ENCODE data around the gene ZNF322. TPM values are rescaled to one million over a fixed set of nuclear protein-coding genes. Genes with fewer than 3 reads are reported as not detected.

The ZNF322 gene
- total and polyA plus RNA-seq, 4 experiments from 2014 or later: 3.3 to 23.1 (median 12.8) TPM

DNA sequence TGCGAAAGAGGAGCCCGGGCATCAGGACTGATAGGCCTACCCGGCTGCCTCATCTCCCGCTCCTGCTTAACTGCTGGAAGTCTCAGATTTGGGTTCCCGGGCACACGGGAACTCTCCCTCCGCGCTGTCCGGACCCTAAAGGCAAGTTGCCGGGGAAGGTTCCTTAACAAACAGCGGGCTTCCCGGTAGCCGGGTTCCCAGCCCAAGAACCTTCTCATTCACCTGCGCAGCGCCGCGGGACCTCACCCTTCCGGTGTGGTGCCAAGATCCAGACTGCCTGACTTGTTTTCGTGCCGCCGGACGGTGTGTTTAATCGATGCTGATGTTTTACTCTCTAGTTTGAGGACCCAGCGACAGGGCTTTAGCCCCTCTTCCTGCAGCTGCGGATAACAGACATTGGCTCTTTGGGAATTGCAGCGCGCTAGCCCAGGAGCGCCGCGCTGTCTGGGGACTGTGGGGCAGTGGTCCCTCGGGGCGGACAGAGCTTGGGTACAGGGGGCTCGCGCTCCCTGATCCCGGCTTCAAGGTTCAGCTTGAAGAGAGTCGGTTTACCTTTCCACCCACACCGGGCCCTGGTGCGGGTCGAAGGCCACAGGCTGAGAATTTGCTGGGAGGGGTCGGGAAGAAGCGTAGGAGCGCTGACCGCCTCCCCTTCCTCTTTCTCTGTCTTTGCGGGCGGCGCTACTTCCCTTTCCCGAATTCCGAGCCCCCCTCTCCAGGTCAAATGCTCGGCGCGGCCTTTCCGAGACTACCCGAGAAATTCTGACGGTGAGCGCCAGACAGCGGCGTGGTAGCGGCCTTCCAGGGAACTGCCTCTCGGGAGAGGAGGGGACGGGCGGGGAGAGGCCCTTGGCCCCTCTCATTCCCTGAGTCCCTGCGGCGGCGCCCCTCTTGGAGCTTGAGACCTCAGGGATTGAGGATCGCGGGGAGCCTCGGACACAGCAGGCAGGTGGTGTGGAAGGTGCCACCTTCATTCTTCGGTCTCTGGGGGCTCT is 45.6 kb downstream of the ZNF322 start:
- Mint-ChIP-seq H3K4me3 (peak overlapping the region; percentile 77 to 90 (median 82)), H3K27me3 (peaks cover 16 to 31% of the 10 kb centered on the region in 2 donors), H3K4me1 (peaks cover 0 to 30% (median 14%) of the 10 kb centered on the region in 4 donors), H3K9me3 (peaks cover 0 to 9% (median 0%) of the 10 kb centered on the region in 8 donors), H3K36me3 (no peaks in the 10 kb centered on the region), H3K27ac (peak overlapping the region in 5 of 7 donors; percentile 29 to 86 (median 66))
- POLR2A ChIA-PET (ENCODE audit: partially characterized antibody): no interaction called here
- Histone ChIP-seq H3K9me3 (ENCODE audit: control insufficient read depth in 1 of 2, low read length in 2 of 2) (no peaks in the 10 kb centered on the region), H3K4me1 (ENCODE audit: insufficient read depth, low read length) (peaks cover 13% of the 10 kb centered on the region), H3K36me3 (ENCODE audit: insufficient read depth, low read length) (no peaks in the 10 kb centered on the region), H3K27me3 (ENCODE audit: insufficient read depth, low read length) (peaks cover 19% of the 10 kb centered on the region), H3K4me3 (ENCODE audit: low read length in 2 of 2) (peak overlapping the region in 1 of 2 donors; percentile 30), H3K27ac (ENCODE audit: low read depth, low read length) (no peak overlapping the region)
- DNase-seq: peak in 2 of 5 donors; percentile 28 to 30
- intact Hi-C loops (cut with micrococcal nuclease): no loop called here
- CTCF ChIA-PET (ENCODE audit: partially characterized antibody): interaction anchor here (1.6 to 6.6 kb wide), 2 partner anchors 18 to 466 kb away, joined by 3 to 56 read pairs; no protein-coding TSS in a partner anchor

DNA sequence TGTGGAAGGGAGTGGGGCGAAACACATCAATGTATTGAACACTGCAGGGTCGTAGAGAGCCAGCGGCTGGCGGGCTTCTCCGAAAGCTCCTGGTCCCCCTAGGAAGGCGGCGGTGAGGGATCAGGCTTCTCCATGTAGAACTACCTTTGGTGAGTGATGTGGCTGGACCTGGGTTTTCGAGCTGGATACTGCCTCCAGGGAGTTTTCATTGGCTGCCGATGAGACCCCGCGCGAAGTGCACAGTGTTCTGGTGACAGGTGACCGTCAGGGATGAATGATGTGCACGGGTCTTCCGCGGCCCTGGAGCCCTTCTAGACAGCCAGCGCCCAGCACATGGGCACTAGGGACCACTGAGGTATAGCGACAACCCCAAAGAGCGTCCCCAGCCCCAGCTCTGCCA is 46.3 kb downstream of the ZNF322 start:
- Mint-ChIP-seq H3K4me1 (peaks cover 0 to 30% (median 14%) of the 10 kb centered on the region in 4 donors), H3K36me3 (no peaks in the 10 kb centered on the region), H3K9me3 (peaks cover 0 to 9% (median 0%) of the 10 kb centered on the region in 8 donors), H3K4me3 (peak overlapping the region in 7 of 8 donors; percentile 80 to 90 (median 82)), H3K27ac (no peak overlapping the region), H3K27me3 (peaks cover 16 to 31% of the 10 kb centered on the region in 2 donors)
- POLR2A ChIA-PET (ENCODE audit: partially characterized antibody): no interaction called here
- intact Hi-C loops (cut with micrococcal nuclease): no loop called here
- Histone ChIP-seq H3K36me3 (ENCODE audit: insufficient read depth, low read length) (no peaks in the 10 kb centered on the region), H3K4me3 (ENCODE audit: low read length in 2 of 2) (no peak overlapping the region), H3K27ac (ENCODE audit: low read depth, low read length) (no peak overlapping the region), H3K4me1 (ENCODE audit: insufficient read depth, low read length) (peaks cover 14% of the 10 kb centered on the region), H3K27me3 (ENCODE audit: insufficient read depth, low read length) (peaks cover 19% of the 10 kb centered on the region), H3K9me3 (ENCODE audit: control insufficient read depth in 1 of 2, low read length in 2 of 2) (no peaks in the 10 kb centered on the region)
- no peak for DNase-seq
- CTCF ChIA-PET (ENCODE audit: partially characterized antibody): interaction anchor here (1.6 to 6.6 kb wide), 2 partner anchors 17 to 467 kb away, joined by 3 to 56 read pairs; no protein-coding TSS in a partner anchor

DNA sequence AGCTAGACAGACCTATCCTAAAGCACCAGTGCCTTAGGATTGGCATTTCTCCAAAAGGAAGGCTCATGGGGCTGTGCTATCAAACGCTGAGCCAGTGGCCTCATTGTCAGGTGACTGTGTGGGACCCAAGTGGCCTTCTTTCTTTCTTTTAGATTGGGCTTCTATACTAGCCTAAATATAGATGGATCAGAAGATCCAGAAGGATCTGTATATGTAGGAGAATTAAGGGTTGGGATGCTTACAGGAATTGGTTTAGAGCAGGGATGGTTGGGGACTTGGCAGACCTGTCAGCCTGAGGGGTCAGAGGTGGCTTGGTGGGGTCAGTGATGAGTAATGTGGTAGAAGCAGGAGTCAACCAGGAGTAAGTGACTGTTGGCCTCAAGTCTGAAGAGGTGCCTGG is 47.9 kb downstream of the ZNF322 start:
- H3K4me1 ChIP-seq (ENCODE audit: insufficient read depth, low read length): peaks cover 22% of the 10 kb centered on the region
- intact Hi-C loops (cut with micrococcal nuclease): no loop called here
- H3K9me3 ChIP-seq (ENCODE audit: control insufficient read depth in 1 of 2, low read length in 2 of 2): no peaks in the 10 kb centered on the region
- H3K9me3 Mint-ChIP-seq: peaks cover 0 to 7% (median 0%) of the 10 kb centered on the region in 8 donors
- peaks cover 4 to 40% (median 22%) of the 10 kb centered on the region in 4 donors for H3K4me1 Mint-ChIP-seq
- H3K4me3 ChIP-seq (ENCODE audit: low read length in 2 of 2): no peak overlapping the region
- CTCF ChIA-PET (ENCODE audit: partially characterized antibody): interaction anchor here (0.6 to 6.6 kb wide), 2 partner anchors 468 to 1086 kb away, joined by 3 to 56 read pairs; no protein-coding TSS in a partner anchor
- no peaks in the 10 kb centered on the region for H3K36me3 Mint-ChIP-seq
- peak overlapping the region in 1 of 8 donors; percentile 50 for H3K4me3 Mint-ChIP-seq
- H3K27me3 ChIP-seq (ENCODE audit: insufficient read depth, low read length): peaks cover 19% of the 10 kb centered on the region
- no peak overlapping the region for H3K27ac ChIP-seq (ENCODE audit: low read depth, low read length)
- no peaks in the 10 kb centered on the region for H3K36me3 ChIP-seq (ENCODE audit: insufficient read depth, low read length)
- H3K27ac Mint-ChIP-seq: no peak overlapping the region
- peaks cover 12 to 28% of the 10 kb centered on the region in 2 donors for H3K27me3 Mint-ChIP-seq
- no peak for DNase-seq
- POLR2A ChIA-PET (ENCODE audit: partially characterized antibody): no interaction called here

DNA sequence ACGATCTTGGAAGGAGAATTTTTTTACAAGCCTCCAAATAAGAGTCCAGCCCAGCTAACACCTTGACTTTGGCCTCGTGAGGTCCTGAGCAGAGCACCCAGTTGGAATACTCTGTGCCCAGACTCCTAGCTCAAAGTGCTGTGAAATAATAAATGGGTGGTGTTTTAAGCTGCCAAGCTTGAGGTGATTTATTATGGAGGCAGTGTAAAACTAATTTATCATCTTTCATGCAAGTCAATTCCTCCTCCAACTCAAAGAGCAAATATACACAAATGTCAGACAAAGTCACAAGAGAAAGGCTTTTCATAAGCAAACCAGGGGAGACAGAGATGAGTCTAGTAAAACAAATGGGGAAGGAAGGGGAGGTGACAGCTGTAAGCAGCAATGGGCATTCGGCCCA is 50.1 kb downstream of the ZNF322 start:
- intact Hi-C loops (cut with micrococcal nuclease): no loop called here
- H3K4me1 ChIP-seq (ENCODE audit: insufficient read depth, low read length): peaks cover 18% of the 10 kb centered on the region
- no peak overlapping the region for H3K4me3 ChIP-seq (ENCODE audit: low read length in 2 of 2)
- no peak overlapping the region for H3K27ac ChIP-seq (ENCODE audit: low read depth, low read length)
- peaks cover 5 to 17% of the 10 kb centered on the region in 2 donors for H3K27me3 Mint-ChIP-seq
- H3K4me1 Mint-ChIP-seq: peaks cover 4 to 34% (median 19%) of the 10 kb centered on the region in 4 donors
- no peak overlapping the region for H3K27ac Mint-ChIP-seq
- DNase-seq: no peak
- peaks cover 10% of the 10 kb centered on the region for H3K27me3 ChIP-seq (ENCODE audit: insufficient read depth, low read length)
- no peak overlapping the region for H3K4me3 Mint-ChIP-seq
- ChIA-PET CTCF (ENCODE audit: partially characterized antibody) (interaction anchor here (6.6 kb wide), 1 partner anchor 470 kb away, joined by 56 read pairs; no protein-coding TSS in a partner anchor), POLR2A (ENCODE audit: partially characterized antibody) (no interaction called here)
- no peaks in the 10 kb centered on the region for H3K9me3 ChIP-seq (ENCODE audit: control insufficient read depth in 1 of 2, low read length in 2 of 2)
- no peaks in the 10 kb centered on the region for H3K36me3 ChIP-seq (ENCODE audit: insufficient read depth, low read length)
- H3K9me3 Mint-ChIP-seq: no peaks in the 10 kb centered on the region
- no peaks in the 10 kb centered on the region for H3K36me3 Mint-ChIP-seq

DNA sequence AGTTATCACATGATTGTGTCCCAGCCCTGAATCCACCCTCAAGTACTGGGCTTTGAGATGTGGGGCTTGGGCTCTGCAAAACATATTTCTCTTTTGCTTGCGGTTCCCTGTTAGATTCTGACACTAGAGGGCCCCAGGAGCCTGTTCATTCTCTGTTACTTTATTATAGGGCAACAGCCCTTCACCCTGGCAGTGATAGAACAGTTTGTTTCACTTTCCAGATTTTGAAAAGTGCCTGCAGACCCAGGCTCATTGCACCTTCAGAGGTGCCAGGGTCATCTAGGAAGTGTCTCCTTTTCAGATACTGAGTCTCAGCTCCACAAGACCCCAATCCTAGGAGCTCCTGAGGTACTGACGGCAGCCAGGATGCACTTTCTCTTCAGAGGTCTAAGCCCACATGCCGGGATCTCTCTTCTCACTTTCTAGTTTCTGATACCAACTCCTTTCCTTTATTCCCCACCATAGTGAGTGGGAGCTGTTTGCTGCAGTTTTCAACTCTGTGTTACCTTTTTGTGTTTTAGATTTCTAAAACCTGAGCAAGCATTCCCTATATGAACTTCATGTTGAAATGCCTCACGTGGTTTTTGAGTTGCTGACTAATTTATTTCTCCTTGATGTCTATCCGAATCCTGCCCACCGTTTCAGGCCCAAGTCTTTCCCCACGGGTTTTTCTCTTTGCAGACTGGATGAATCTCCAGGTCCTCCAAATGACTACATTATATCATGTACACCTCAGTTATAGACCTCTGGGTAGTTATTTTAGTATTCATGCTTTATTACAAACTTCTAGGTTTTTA is 51.9 kb downstream of the ZNF322 start:
- intact Hi-C loops (cut with micrococcal nuclease): loop anchor here (1.0 to 2.0 kb wide), 3 partner anchors 349 to 551 kb away; no protein-coding TSS in a partner anchor
- Mint-ChIP-seq H3K27ac (peak overlapping the region; percentile 9 to 88 (median 70)), H3K27me3 (peaks cover 0 to 6% of the 10 kb centered on the region in 2 donors), H3K36me3 (no peaks in the 10 kb centered on the region), H3K9me3 (no peaks in the 10 kb centered on the region), H3K4me3 (peak overlapping the region; percentile 69 to 85 (median 81)), H3K4me1 (peaks cover 8 to 19% (median 9%) of the 10 kb centered on the region in 4 donors)
- H3K4me3 ChIP-seq (ENCODE audit: low read length in 2 of 2): peak overlapping the region; percentile 0 to 34
- no peaks in the 10 kb centered on the region for H3K36me3 ChIP-seq (ENCODE audit: insufficient read depth, low read length)
- POLR2A ChIA-PET (ENCODE audit: partially characterized antibody): no interaction called here
- DNase-seq: peak; percentile 68 to 74 (median 70)
- peaks cover 9% of the 10 kb centered on the region for H3K4me1 ChIP-seq (ENCODE audit: insufficient read depth, low read length)
- H3K27me3 ChIP-seq (ENCODE audit: insufficient read depth, low read length): no peaks in the 10 kb centered on the region
- H3K27ac ChIP-seq (ENCODE audit: low read depth, low read length): no peak overlapping the region
- CTCF ChIA-PET (ENCODE audit: partially characterized antibody): interaction anchor here (0.6 to 6.6 kb wide), 10 partner anchors 12 to 546 kb away, joined by 3 to 56 read pairs (median 3); no protein-coding TSS in a partner anchor
- no peaks in the 10 kb centered on the region for H3K9me3 ChIP-seq (ENCODE audit: control insufficient read depth in 1 of 2, low read length in 2 of 2)

DNA sequence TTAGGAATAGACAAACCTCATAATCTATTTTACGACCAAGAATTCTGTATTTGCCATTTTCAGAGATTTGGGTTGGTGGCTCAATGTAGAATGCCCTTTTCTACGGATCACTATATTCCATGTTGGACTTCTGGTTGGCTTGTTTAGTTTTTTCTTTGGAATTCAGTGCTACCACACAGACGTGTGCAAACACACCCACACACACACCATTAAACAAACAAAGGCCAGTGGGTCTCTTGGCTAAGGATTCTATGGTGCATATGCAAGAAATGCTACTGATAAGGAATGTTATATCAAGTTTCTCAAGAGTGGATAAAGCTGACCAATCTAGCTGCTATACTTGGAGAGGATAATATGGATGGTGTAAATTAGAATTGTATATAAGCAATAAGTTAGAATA is 54.7 kb downstream of the ZNF322 start:
- Histone ChIP-seq H3K36me3 (ENCODE audit: insufficient read depth, low read length) (peaks cover 2% of the 10 kb centered on the region), H3K4me1 (ENCODE audit: insufficient read depth, low read length) (peaks cover 9% of the 10 kb centered on the region), H3K27ac (ENCODE audit: low read depth, low read length) (no peak overlapping the region), H3K27me3 (ENCODE audit: insufficient read depth, low read length) (no peaks in the 10 kb centered on the region), H3K9me3 (ENCODE audit: control insufficient read depth in 1 of 2, low read length in 2 of 2) (no peaks in the 10 kb centered on the region), H3K4me3 (ENCODE audit: low read length in 2 of 2) (no peak overlapping the region)
- intact Hi-C loops (cut with micrococcal nuclease): no loop called here
- Mint-ChIP-seq H3K27me3 (no peaks in the 10 kb centered on the region), H3K36me3 (peaks cover 0 to 10% of the 10 kb centered on the region in 2 donors), H3K27ac (no peak overlapping the region), H3K4me1 (peaks cover 8 to 12% (median 9%) of the 10 kb centered on the region in 4 donors), H3K4me3 (no peak overlapping the region), H3K9me3 (no peaks in the 10 kb centered on the region)
- ChIA-PET CTCF (ENCODE audit: partially characterized antibody) (no interaction called here), POLR2A (ENCODE audit: partially characterized antibody) (no interaction called here)
- no peak for DNase-seq
